Measurements from ENCODE around the gene LETM1.

Gene LETM1

GRCh38 chr4:1795299-1796195 is 60.4 kb downstream of the LETM1 start:
- no peak for DNase-seq

GRCh38 chr4:1794809-1795298 is 61.1 kb downstream of the LETM1 start:
- DNase-seq, result no peak

GRCh38 chr4:1793940-1794808 is 61.8 kb downstream of the LETM1 start:
- DNase-seq, result no peak

- DNase-seq, result no peak
Measured at GRCh38 chr4:1793496-1793840, 62.5 kb downstream of the LETM1 start.

- peak in 12 of 51 donors; percentile 29 to 66 (median 43) for DNase-seq
Measured at GRCh38 chr4:1792832-1793495, 63.0 kb downstream of the LETM1 start, which contains the start of gene FGFR3. Gene FGFR3 (plus strand): TSS chr4:1793293. CDS start chr4:1793935, 642 bp downstream.

- no peak for DNase-seq
Measured at GRCh38 chr4:1792158-1792831, 63.7 kb downstream of the LETM1 start.

GRCh38 chr4:1790005-1790404 is 66.0 kb downstream of the LETM1 start:
- no peak for DNase-seq

GRCh38 chr4:1789552-1789951 is 66.4 kb downstream of the LETM1 start:
- no peak for DNase-seq

GRCh38 chr4:1788254-1788973 is 67.5 kb downstream of the LETM1 start:
- DNase-seq, result no peak

- DNase-seq, result peak in 6 of 51 donors; percentile 30 to 45 (median 34)
Measured at GRCh38 chr4:1787411-1788077, 68.4 kb downstream of the LETM1 start.

GRCh38 chr4:1786544-1787362 is 69.2 kb downstream of the LETM1 start:
- DNase-seq, result no peak

- DNase-seq, result no peak
Measured at GRCh38 chr4:1785592-1785991, 70.4 kb downstream of the LETM1 start.

GRCh38 chr4:1784789-1785591 is 71.0 kb downstream of the LETM1 start:
- peak in 3 of 51 donors; percentile 26 to 41 (median 38) for DNase-seq

GRCh38 chr4:1784395-1784788 is 71.6 kb downstream of the LETM1 start:
- DNase-seq, result peak in 12 of 51 donors; percentile 24 to 60 (median 46)

- DNase-seq, result peak in 1 of 51 donors; percentile 39
Measured at GRCh38 chr4:1783970-1784369, 72.0 kb downstream of the LETM1 start.

GRCh38 chr4:1783015-1783414 is 72.9 kb downstream of the LETM1 start:
- DNase-seq, result no peak

GRCh38 chr4:1780435-1780834 is 75.5 kb downstream of the LETM1 start:
- DNase-seq, result no peak

All from hypothalamus (tissue), 51 donors.